ENCODE data around the gene LPP. TPM values are rescaled to one million over a fixed set of nuclear protein-coding genes. Genes with fewer than 3 reads are reported as not detected.

LPP gene
- total RNA-seq, 1 donor from 2014 or later = 218 TPM

- Histone ChIP-seq H3K36me3 (ENCODE audit: control insufficient read depth, insufficient read depth, low read length) (no peaks in the 10 kb centered on the region), H3K4me3 (ENCODE audit: low read depth, low read length) (no peak overlapping the region), H3K27me3 (ENCODE audit: control insufficient read depth, insufficient read depth, low read length) (no peaks in the 10 kb centered on the region)
- peak; percentile 19 for DNase-seq (ENCODE audit: low read depth)
- TF ChIP-seq, protein P1, sequence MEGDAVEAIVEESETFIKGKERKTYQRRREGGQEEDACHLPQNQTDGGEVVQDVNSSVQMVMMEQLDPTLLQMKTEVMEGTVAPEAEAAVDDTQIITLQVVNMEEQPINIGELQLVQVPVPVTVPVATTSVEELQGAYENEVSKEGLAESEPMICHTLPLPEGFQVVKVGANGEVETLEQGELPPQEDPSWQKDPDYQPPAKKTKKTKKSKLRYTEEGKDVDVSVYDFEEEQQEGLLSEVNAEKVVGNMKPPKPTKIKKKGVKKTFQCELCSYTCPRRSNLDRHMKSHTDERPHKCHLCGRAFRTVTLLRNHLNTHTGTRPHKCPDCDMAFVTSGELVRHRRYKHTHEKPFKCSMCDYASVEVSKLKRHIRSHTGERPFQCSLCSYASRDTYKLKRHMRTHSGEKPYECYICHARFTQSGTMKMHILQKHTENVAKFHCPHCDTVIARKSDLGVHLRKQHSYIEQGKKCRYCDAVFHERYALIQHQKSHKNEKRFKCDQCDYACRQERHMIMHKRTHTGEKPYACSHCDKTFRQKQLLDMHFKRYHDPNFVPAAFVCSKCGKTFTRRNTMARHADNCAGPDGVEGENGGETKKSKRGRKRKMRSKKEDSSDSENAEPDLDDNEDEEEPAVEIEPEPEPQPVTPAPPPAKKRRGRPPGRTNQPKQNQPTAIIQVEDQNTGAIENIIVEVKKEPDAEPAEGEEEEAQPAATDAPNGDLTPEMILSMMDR (IDR thresholded peaks at IDR 0.05; ENCODE audit: insufficient read depth, low read length, poor library complexity, severe bottlenecking) = no peak
These were observed 314.7 kb downstream of the LPP start for GRCh38 chr3:188468662-188469061.

DNA sequence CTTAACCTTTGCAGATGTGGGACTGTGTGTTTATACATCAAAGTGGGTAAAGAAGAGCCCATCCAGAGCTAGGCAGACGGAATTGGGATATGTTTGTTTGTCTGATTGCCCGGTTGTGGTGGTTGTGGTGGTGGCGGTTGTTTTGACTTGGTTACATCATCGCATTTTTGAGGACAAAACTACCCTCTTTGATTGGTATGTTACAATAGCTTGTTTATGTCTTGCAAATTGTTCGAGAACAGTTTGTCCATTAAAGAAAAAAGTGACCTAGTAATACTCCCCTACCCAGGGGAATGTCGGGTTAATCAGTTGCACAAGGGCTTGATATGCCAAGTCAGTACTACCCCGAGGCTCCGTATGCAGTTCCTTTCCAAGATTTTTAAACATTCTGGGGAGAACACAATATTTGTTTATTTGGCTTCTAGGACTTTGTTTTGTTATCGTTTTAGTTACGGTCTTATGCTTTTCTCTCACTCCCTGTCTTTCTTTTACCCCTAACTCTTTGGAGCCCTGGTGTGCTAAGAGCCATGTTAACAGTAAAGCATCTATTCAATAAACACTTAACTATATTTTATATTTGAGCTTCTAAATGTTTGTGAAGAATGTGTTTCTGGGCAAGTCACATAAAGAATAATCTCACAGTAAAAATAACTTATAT is 315.4 kb downstream of the LPP start:
- DNase-seq (ENCODE audit: low read depth) = peak; percentile 18
- TF ChIP-seq, protein P1 (IDR thresholded peaks at IDR 0.05; ENCODE audit: insufficient read depth, low read length, poor library complexity, severe bottlenecking) = no peak
- H3K4me3 ChIP-seq (ENCODE audit: low read depth, low read length) = no peak overlapping the region
- H3K36me3 ChIP-seq (ENCODE audit: control insufficient read depth, insufficient read depth, low read length) = no peaks in the 10 kb centered on the region
- H3K27me3 ChIP-seq (ENCODE audit: control insufficient read depth, insufficient read depth, low read length) = no peaks in the 10 kb centered on the region

DNA sequence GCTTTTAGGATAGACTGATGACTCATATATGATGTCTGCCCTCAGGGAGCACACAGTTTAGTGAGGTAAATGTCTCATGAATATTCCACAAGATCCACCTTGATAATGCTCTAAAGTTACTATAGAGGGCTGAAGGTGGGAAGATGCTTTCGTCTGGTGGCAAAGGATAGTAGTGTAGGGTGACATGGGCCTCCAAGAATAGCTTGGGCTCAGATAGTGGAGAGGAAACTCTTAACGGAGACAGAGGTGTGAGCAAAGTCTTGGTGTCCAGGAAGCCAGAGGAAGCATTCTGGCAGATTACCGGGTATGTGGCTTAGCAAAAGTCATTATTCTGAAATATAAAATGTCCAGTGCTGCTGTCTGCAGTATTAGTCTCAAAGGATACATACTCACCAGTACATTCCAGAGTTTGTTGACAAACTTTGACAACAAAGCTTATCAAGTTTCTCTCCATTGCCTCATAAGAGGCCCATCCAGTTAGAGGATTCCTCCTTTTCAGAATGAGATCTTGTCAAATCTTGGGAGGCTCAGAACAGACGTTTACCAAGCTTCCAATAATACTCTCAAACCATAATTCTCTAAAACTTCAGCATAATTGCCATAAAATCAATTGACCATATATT is 316.7 kb downstream of the LPP start:
- TF ChIP-seq, protein P1 (IDR thresholded peaks at IDR 0.05; ENCODE audit: insufficient read depth, low read length, poor library complexity, severe bottlenecking) = no peak
- Histone ChIP-seq H3K4me3 (ENCODE audit: low read depth, low read length) (no peak overlapping the region), H3K36me3 (ENCODE audit: control insufficient read depth, insufficient read depth, low read length) (no peaks in the 10 kb centered on the region), H3K27me3 (ENCODE audit: control insufficient read depth, insufficient read depth, low read length) (no peaks in the 10 kb centered on the region)
- no peak for DNase-seq (ENCODE audit: low read depth)

- Histone ChIP-seq H3K36me3 (ENCODE audit: control insufficient read depth, insufficient read depth, low read length) (no peaks in the 10 kb centered on the region), H3K27me3 (ENCODE audit: control insufficient read depth, insufficient read depth, low read length) (no peaks in the 10 kb centered on the region), H3K4me3 (ENCODE audit: low read depth, low read length) (no peak overlapping the region)
- TF ChIP-seq, protein P1 (IDR thresholded peaks at IDR 0.05; ENCODE audit: insufficient read depth, low read length, poor library complexity, severe bottlenecking) = no peak
- DNase-seq (ENCODE audit: low read depth) = no peak
These were observed 317.8 kb downstream of the LPP start for GRCh38 chr3:188471723-188472122.

GRCh38 chr3:188472336-188472735 is 318.4 kb downstream of the LPP start:
- Histone ChIP-seq H3K36me3 (ENCODE audit: control insufficient read depth, insufficient read depth, low read length) (no peaks in the 10 kb centered on the region), H3K4me3 (ENCODE audit: low read depth, low read length) (no peak overlapping the region), H3K27me3 (ENCODE audit: control insufficient read depth, insufficient read depth, low read length) (no peaks in the 10 kb centered on the region)
- TF ChIP-seq, protein P1 (IDR thresholded peaks at IDR 0.05; ENCODE audit: insufficient read depth, low read length, poor library complexity, severe bottlenecking) = no peak
- DNase-seq (ENCODE audit: low read depth) = peak; percentile 25

Data from kidney epithelial cell (primary cell).